Medulla oblongata (tissue), 1 donor: ENCODE data around the gene PGC.
A peak's percentile ranks its signal among the peaks of the same experiment; 100 is the strongest.

Source experiments
- DNase-seq: peaks from one replicate; pipeline ENCODE4 v3.0.0-alpha.2; 2015; ENCODE audit errors: extremely low spot score

The PGC gene

DNA sequence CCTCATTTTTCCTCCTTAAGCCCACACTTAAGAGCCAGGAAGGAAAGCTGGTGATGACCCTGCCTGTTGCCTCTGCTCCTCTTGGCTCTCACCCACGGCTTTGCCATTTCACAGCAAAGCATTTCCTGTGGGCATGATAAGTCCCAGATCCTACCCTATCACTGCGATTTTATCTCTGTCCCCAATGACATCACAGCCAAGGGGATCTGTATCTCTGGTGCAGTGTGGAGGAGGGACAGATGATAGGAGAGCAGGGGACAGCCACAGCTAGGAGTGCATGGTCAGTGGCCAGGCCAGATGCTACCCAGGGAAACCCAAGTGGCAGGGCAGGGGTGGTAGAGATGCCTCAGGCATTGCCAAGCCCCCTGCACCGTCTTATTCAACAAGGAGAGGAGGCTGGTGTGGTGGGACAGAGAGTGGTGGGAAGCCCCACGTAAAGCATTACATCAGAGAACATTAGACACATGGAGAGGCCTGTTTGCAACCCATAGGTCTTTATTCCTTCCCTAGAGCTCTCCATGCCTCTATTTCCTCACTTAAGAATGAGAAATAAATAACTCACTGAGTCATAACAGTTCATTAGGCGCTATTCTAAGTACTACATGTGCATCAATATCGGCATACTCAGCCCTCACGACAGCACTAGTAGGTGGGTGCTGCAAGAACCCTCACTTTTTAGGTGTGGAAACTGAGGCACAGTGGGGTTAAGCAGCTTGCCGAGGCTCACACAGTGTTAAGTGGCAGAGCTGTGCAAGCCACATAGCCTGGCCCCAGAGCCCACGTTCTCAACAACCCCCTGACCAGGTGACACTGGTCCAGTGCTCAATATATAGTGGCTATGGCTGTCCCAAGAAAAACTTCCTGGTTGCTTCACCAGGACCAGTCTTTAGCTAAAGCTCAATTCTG is 16.4 kb downstream of the PGC start:
- DNase-seq, result peak; percentile 46

GRCh38 chr6:41729624-41730023 is 17.6 kb downstream of the PGC start:
- peak; percentile 6 for DNase-seq

- no peak for DNase-seq
Observed at GRCh38 chr6:41728954-41729353, 18.2 kb downstream of the PGC start.

DNA sequence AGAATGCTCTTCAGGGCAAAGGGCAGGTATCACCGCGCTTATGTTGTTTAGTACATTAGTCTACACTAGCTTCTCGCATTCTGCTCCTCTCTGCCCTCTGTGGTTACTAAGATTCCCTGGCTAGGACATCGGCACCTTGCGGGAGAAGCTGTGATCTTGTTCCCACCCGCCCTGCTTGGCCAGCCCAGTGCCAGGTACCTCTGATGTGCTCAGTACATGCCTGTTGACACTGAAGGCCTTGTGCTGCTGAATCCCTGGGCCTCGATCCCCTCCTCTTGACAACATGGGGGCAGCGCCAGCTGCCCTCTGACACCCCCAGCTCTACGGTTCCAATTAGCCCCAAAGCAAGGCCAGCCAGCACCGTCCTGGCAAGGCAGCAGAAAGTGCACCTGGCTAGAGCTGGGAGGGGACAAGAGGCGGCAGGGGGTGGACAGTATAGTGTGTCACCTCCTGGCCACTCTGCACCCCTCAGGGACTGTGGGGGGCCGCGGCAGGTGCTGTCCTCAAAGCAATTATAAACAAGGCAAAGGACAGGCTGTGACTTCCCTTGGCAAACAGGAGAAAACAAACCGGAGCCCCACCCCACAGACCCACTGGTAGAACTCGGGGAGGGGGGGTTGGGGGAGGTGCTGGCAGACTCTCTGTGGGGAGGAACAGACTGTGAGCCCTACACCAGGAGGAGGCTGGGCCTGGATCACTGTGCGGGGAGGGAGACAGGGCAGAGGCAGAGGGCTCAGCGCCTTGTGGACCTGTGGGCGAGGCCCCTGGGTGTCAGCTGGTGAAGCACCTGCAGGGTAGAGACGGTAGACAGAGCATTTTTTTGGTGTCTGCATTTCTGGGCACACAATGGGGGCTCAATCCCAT is 18.9 kb downstream of the PGC start:
- DNase-seq, result peak; percentile 68

GRCh38 chr6:41727705-41728072 is 19.5 kb downstream of the PGC start:
- DNase-seq, result no peak

DNA sequence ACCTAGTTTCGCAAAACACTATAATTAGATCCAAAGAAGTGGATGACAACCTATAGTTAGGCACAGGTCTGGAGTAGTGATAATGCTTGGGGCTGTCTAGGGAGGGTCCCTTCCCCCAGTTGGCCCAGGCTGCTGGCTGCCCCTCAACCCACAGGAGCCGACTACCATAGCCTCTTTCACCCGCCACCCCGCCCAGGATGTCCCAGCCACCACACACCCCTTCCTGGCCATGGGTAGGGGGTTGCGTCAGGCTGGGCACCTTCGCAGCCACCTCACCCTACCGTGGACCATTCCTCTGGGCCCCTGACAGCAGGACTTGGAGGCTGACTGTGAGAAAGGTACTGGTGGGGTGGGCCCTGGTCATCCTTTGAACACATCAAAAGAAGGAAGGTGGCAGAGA is 20.3 kb downstream of the PGC start:
- no peak for DNase-seq

GRCh38 chr6:41724586-41725501 is 22.4 kb downstream of the PGC start:
- DNase-seq, result peak; percentile 30

DNA sequence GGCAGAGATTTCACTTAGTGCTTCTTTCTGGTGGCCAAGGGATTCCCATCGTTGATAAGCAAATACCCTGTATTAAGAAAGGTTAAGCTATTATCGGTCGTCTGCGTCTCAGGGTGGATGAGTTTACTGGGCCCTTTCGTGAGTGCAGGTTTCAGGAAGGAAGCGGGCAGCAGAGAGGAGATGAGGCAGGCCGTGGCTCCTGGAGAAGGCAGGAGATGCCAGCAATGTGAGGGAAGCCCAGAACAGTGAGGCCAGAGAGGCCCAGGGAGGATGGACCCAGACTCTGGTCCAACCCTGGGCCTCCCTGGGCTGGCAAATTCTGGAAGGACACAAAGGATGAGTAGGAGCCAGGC is 23.0 kb downstream of the PGC start:
- peak; percentile 35 for DNase-seq

DNA sequence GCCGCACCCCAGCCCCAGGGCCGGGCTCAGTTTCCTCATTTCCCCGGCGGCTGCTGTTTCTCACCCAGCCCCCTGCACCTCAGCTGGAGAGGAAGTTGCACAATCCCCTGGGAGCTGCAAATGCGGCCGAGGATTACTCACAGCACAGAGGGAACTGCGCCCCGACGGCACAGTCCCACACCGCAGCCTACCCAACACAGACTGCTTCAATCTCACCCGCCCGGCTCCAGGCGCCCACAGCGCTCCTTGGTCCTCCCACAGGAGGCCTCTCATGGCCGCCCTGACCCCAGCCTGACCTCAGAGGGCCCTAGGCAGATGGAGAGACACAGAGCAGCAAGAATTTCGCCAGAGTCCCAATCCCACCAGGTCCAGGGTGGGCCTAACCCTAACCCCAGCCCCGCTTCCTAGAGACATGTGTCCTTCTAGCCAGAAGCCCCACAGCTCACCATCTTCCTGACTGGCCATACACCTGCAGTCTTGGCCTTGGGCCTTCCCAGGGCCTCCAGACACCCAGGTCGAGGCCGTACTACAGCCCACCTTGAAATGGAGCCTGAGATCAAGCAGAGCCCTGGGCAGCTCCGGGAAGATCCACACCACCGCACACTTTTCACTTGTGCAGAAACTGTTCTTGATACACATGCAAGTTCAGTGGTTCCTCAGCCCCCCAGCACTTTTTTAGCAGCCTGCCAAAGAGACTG is 23.5 kb downstream of the PGC start:
- peak; percentile 79 for DNase-seq

DNA sequence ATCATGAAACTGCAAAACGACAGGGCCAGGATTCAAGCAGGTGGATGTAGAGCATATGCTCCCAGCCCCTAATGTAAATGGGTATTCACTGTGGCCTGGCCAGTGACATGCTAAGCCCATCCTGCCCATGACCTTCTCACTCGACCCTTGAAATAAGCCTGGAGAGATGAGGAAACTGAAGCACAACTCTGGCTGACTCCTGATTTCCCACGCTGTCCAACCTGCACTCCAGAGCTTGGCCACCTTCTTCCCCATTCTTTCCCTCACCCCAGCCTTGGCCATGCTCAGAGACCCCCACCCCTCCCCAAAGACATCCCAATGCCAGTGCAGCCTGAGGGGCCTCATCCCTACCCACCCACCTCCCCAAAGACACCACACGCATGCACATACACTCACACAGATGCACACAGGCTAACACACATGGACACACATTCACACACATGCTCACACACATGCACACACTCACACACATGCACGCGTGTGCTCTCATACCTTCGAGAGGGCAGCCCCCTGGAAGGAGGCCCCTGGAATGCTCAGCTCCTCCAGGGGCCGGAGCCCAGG is 24.1 kb downstream of the PGC start:
- peak; percentile 3 for DNase-seq

DNA sequence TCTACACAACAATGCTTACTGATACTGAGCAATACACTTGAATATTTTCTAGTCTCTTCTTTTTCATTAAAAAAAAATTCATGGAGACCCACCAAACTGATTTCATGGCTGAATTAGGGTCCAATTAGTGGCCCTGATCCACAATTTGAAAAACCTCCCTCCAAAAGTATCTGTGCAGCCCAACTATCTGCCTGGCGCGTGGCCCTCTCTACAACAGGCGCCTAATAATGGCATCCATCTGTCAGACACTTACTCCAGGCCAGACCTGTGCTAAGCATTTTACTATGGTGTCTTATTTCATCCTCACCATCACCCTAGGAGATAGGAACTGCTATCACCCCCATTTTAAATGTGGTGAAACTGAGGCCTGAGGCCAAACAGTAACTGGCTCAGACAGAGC is 25.8 kb downstream of the PGC start:
- no peak for DNase-seq

GRCh38 chr6:41720783-41721182 is 26.4 kb downstream of the PGC start:
- DNase-seq, result no peak

DNA sequence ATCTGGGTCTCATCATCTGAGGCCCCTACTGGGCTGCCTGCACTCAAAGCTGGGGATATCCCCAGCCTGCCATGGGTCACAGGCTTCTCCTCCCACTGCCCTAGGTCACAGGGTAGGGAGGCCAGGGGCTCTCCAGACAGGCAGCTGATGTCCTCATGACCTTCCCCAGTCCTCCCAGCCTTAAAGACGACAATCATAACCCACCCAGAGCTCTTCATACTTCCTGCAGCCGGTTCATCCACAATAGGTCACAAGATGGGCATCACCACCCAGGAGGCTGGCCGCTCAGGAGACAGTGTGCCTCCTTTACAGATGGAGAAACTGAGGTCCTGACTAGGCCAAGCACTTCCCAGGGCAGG is 27.0 kb downstream of the PGC start:
- no peak for DNase-seq

DNA sequence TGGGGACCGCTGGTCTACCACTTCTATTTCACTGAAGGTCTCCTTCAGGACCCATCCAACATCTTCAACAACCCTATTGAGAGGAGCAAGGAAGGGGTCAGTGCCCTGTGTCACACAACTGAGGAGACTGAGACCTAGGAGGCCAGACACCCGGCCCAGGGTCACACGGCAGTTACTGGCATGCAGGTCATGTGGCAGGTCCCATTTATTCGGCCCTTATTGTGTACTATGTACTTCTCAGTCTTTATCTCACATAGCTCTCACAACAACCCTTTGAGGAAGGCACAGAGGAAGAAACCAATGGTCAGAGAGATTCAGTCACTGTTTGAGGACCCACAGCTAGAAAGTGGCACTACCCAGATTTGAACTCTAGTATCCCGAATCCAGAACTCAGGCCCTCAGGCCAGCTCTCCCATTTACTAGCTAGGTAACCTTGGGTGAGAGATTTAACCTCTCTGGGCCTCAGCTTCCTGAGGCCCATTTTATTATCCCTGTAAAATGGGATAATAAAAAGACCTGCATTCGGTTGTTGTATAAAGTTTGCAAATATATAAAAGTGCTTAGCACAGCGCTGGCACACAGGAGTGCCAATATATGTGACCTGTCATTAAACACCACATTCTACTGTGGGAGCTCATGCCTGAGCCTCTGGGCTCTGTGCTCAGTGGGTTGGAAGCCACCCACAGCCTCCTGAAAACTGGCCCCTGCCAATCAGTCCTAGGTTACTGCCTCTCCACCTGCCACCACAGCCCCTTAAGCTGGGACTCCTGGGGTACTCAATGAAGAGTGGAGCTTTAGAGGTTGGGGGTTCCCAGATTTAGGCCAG is 27.5 kb downstream of the PGC start:
- no peak for DNase-seq

DNA sequence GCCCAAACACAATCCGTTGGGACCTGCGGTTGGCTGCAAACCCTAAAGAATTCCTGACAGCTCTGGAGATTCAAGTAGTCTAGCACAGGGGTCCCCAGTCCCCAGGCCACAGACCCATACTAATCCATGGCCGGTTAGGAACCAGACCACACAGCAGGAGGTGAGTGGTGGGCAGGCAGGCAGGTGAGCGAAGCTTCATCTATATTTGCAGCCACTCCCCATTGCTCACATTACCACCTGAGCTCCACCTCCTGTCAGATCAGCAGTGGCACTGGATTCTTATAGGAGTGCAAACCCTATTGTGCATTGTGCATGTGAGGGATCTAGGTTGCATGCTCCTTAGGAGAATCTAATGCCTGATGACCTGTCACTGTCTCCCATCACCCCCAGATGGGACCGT is 28.4 kb downstream of the PGC start:
- DNase-seq, result no peak

GRCh38 chr6:41717392-41717736 is 29.8 kb downstream of the PGC start:
- no peak for DNase-seq

DNA sequence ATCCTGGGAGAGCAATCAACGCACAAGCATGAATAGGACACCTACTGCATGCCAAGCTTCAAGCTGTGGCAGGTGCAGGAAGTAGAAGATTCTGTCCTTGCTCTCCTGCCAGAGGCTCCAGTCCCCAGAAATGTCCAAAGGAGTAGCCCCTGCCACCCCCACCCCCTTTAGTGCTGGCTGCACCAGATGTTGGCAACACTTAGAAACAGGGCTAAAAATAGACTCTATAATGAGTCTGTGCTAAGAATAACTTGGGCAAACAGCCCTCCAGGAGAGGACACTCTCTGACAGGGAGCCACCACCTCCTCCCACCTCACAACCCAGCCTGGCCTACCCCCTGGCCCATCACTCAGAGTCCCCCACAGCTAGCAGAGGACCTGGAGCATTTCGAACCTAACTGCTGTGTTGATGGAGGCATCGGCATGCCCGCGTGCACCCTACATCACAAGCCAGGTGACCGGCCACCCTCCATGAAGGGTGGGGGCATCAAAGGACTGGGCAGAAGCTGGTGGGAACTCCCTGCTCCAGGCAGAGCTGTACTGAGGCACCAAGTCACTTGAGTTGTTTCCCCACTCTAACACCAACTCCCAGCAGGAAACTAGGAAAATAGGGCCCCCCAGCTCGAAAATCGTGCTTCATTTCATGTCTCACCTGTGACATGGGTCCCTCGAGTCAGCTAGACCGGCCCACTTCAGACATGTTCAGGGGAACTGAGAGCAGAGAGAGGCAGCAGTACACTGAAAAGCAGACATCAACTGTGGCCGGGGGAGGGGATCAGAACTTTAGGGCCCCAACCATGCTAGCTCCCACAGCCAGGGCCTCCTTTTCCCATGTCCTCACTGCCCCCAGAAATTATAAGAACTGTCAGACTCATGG is 30.4 kb downstream of the PGC start:
- no peak for DNase-seq

DNA sequence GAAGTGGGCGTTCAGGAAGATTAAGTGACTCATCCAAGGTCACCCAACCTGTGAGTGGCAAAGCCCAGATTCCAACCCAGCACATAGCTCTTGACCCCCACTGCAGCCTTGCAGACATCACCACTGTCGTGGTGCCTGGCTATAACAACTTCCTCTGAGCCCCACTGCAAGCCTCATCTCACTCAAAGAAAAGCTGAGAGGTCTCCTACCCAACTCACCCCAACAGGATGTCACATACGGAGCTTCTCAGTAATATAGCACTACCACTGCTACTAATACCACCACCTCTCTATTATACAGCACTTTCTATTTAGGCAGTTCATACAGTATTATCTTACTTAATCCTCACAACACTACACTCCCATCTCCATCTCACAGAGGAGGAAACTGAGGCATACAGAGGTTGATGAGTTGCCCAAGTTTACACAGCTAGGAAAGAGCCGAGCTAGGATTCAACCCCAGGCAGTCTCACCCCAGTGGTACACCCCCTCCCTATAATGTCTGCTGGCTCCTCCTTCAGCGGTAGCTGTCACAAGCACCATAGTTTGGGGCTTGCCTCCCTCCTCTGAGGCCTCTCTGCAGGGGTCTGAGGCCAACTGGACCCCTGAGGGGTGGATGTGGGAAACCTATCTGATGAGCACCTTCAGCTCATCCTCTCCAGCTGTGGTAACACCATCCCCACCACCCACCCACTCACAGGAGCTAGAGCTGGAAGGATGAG is 31.2 kb downstream of the PGC start:
- DNase-seq, result no peak
